Pons (tissue), 1 donor: ENCODE results near the gene LSM3.

ENCODE experiments used
- DNase-seq: peaks from one replicate; pipeline ENCODE4 v3.0.0-alpha.2; 2016; ENCODE audit warnings: low spot score

Gene LSM3

GRCh38 chr3:14178247-14179113 lies at the start of gene LSM3, which contains the start of gene XPC:
LSM3 (plus strand) TSS chr3:14178817; CDS start chr3:14178861, 44 bp downstream.
XPC (minus strand) TSS chr3:14178601; CDS start chr3:14178568, 33 bp downstream.
- peak; percentile 100 for DNase-seq

- DNase-seq = no peak
These were observed 49.3 kb upstream of the LSM3 start for GRCh38 chr3:14129296-14129695.

- DNase-seq = no peak
These were observed 48.4 kb upstream of the LSM3 start for GRCh38 chr3:14130230-14130629.

DNA sequence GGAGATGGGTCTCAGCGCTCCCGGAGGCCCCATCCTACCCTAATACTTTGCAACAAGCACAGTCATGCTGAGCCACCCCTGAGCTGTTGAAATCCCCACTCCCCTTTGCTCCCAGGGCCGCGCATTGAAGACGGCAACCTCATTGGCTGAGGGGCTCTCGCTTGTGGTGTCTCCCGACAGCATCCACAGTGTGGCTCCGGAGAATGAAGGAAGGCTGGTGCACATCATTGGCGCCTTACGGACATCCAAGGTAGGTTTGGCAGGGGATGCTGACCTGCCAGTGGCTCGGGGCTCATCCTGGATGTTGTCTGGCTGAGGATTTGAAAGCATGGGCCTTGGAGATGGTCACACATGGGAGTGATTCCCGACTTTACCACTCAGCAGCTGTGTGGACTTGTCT lies 47.9 kb upstream of the LSM3 start:
- DNase-seq = no peak

DNA sequence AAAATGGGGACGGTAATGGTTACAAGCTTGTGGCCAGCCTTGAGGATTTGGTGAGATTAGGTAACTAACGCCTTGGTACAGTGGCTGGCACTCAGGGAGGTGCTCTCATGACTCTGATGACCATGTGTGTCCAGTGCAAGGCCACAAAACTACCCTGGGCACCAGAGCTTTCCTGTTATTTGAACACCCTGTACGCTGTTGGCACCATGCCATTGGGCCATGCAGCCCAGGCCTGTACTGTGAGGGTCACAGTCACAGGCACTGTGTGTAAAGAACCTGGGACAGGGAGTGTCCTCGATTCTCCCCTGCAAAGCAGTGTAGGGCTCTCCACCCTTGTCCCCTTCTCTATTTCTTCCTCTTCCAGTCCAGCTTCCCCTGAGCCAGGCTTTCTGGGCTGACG lies 47.5 kb upstream of the LSM3 start:
- DNase-seq = no peak

GRCh38 chr3:14132120-14132519 lies 46.5 kb upstream of the LSM3 start:
- no peak for DNase-seq

DNA sequence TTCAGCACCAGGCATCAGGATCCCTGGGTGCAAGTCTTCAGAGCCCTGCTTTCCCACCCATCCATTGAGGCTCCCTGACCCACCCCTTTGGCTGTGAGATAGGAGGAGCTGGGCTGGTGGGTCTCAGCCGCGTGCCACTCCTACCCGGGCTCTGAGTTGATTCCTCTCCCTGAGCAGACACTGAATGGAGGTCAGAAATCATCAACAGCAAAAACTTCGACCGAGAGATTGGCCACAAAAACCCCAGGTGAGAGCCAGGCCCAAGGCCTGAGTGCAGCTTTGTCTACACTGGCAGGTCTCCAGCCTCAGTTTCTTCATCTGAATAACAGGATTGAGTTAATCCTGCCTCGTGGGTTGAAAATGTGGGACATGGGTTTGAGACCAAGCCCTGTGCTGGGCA lies 45.9 kb upstream of the LSM3 start:
- DNase-seq = no peak

DNA sequence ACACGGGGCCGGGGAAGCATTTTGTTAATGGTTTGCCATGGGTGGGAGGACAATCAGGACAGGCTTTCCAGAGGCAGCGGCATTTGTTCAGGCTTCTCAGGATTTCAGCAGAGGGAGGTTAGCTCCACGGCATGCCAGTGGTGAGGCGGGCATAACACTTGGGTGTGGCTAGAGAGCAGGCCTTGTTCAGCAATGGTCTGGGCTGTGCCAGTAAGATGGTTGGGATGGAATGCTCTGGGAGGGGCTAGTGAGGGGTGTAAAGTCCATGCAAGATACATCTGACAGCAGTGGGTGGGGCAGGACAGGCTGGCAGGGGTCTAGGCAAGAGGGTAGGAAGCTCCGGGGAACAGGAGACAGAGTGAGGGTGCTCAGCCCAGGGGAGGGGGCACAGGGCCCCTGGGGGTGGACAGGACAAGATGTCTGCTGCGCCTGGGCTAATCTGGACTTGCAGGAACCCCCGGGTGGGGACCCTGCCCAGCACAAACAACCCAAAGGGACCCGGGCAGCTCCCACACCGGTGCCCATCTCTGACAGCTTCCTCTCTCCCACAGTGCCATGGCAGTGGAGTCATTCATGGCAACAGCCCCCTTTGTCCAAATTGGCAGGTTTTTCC lies 45.3 kb upstream of the LSM3 start:
- DNase-seq = no peak

DNA sequence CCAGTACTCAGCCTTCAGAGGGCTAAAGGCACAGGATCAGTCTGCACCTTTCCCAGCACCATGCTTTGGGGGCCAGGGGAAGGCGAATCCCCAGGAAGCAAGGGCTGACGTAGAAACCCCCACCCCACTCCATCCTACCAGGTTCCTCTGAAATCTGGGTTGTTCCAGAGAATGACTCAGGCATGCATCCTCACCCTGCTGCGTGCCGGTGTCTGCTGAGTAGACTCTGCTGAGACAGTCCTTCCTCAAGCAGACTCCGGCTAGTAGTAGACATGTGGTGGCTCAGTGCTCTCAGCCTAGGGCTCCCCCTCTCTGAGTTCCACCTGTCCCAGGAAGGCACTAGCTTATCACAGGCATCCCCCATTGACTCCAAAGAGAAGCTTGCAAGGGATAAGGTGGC lies 44.7 kb upstream of the LSM3 start:
- no peak for DNase-seq

GRCh38 chr3:14134291-14134690 lies 44.3 kb upstream of the LSM3 start:
- DNase-seq = no peak

- no peak for DNase-seq
These were observed 43.0 kb upstream of the LSM3 start for GRCh38 chr3:14135581-14135980.

GRCh38 chr3:14137004-14137403 lies 41.6 kb upstream of the LSM3 start:
- no peak for DNase-seq

- no peak for DNase-seq
These were observed 41.2 kb upstream of the LSM3 start for GRCh38 chr3:14137445-14137844.

- no peak for DNase-seq
These were observed 40.3 kb upstream of the LSM3 start for GRCh38 chr3:14138109-14138877.

DNA sequence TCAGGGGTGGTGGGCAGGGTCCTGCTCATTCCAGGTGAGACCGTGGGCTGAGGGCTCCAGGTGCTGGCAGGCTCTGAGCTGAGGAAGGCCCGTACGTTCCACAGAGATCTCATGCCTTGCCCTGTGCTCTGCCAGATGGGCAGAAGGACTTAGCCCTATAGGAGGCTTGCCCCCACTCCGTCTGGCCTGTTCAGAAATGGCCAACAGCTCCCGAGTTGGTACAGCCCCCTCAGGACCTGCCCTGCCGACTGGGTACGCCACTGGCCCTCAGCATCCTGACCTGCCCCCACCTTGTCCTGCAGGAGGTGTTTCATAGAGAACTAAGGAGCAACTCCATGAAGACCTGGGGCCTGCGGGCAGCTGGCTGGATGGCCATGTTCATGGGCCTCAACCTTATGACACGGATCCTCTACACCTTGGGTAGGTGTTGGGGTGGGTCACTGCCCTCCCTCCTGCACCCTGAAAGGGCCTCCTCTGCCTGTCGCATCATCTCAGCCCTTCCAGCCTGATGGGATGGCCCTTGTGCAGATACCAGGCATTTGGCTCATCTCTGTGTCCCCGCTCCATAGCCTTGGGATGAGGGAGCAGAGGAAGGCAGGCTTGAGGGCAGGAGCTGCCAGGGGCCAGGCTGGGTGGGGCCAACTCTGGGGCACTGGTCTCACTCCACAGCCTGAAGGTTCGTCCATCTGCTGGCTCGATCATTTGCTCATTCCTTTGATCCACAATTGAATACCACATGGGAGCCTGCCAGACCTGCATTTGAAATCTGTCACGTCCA lies 39.5 kb upstream of the LSM3 start:
- DNase-seq = no peak

GRCh38 chr3:14139771-14140170 lies 38.8 kb upstream of the LSM3 start:
- no peak for DNase-seq

DNA sequence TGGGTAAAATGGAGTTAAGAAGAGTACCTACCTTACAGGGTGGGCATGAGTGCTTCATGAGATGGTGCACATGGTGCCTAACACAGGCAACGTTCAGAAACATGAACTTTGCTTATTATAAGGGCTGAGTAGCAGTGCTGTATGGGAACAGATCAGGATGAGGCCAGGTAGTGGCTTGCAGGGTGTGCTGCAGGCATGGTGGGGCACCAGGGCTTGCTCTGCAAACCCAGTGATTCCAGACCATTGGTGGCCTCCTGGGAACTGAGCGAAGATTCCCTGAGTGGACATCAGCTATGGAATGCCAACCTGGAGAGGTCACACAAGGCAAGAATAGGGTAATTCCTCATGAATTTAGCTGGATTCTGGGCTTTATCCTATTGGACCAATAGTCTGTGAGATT lies 37.9 kb upstream of the LSM3 start:
- DNase-seq = no peak

DNA sequence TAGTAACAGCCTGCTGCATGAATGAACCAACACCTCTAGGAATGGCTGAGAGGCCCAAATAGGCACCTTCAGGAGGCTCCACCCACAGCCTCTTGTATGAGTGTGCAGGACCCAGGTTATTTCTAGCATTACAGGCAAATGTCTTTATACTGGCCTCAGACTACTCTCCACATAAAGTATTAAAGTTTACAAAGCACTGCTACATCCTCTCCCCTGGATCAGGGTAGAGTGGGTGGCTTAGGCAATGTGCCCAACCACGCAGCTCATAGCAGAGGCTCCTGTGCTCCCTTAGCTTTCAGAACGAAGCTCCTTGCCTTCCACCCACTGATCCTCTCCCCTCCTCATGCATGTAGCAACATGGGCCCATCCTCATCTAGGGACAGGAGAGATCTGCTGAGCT lies 37.5 kb upstream of the LSM3 start:
- DNase-seq = no peak

DNA sequence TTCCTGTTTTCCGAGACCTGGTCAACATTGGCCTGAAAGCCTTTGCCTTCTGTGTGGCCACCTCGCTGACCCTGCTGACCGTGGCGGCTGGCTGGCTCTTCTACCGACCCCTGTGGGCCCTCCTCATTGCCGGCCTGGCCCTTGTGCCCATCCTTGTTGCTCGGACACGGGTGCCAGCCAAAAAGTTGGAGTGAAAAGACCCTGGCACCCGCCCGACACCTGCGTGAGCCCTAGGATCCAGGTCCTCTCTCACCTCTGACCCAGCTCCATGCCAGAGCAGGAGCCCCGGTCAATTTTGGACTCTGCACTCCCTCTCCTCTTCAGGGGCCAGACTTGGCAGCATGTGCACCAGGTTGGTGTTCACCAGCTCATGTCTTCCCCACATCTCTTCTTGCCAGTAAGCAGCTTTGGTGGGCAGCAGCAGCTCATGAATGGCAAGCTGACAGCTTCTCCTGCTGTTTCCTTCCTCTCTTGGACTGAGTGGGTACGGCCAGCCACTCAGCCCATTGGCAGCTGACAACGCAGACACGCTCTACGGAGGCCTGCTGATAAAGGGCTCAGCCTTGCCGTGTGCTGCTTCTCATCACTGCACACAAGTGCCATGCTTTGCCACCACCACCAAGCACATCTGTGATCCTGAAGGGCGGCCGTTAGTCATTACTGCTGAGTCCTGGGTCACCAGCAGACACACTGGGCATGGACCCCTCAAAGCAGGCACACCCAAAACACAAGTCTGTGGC lies 36.8 kb upstream of the LSM3 start:
- no peak for DNase-seq

DNA sequence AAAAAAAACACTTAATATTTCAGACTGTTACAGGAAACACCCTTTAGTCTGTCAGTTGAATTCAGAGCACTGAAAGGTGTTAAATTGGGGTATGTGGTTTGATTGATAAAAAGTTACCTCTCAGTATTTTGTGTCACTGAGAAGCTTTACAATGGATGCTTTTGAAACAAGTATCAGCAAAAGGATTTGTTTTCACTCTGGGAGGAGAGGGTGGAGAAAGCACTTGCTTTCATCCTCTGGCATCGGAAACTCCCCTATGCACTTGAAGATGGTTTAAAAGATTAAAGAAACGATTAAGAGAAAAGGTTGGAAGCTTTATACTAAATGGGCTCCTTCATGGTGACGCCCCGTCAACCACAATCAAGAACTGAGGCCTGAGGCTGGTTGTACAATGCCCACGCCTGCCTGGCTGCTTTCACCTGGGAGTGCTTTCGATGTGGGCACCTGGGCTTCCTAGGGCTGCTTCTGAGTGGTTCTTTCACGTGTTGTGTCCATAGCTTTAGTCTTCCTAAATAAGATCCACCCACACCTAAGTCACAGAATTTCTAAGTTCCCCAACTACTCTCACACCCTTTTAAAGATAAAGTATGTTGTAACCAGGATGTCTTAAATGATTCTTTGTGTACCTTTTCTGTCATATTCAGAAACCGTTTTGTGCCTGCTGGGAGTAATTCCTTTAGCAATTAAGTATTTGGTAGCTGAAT lies 35.9 kb upstream of the LSM3 start:
- no peak for DNase-seq
